ENCODE measurements around the gene PKN3.

DNA sequence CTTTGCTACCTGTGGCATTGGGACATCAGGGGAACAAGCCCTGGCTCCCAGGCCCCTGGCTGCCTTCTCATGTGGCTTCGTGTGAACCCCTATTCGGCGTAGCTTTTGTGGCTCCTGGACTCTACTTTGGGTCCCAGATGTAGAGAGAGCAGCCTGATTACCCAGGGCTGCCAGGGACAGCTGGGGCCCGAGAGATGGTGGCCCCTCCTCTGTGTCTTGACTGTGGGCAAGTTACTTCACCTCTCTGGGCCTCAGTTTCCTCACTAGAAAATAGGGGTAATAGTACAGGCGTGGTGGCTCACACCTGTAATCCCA is 2.0 kb downstream of the PKN3 start:
- TF ChIP-seq, protein P1, sequence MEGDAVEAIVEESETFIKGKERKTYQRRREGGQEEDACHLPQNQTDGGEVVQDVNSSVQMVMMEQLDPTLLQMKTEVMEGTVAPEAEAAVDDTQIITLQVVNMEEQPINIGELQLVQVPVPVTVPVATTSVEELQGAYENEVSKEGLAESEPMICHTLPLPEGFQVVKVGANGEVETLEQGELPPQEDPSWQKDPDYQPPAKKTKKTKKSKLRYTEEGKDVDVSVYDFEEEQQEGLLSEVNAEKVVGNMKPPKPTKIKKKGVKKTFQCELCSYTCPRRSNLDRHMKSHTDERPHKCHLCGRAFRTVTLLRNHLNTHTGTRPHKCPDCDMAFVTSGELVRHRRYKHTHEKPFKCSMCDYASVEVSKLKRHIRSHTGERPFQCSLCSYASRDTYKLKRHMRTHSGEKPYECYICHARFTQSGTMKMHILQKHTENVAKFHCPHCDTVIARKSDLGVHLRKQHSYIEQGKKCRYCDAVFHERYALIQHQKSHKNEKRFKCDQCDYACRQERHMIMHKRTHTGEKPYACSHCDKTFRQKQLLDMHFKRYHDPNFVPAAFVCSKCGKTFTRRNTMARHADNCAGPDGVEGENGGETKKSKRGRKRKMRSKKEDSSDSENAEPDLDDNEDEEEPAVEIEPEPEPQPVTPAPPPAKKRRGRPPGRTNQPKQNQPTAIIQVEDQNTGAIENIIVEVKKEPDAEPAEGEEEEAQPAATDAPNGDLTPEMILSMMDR (IDR thresholded peaks at IDR 0.05): no peak
- no peak for TF ChIP-seq POLR2A (IDR thresholded peaks at IDR 0.05)

All from thyroid gland (tissue), 4 donors.